ENCODE data around the gene ZNF280C. TPM values are rescaled to one million over a fixed set of nuclear protein-coding genes. Genes with fewer than 3 reads are reported as not detected.
A peak's percentile ranks its signal among the peaks of the same experiment; 100 is the strongest.

ZNF280C gene
- total RNA-seq, 4 donors from 2014 or later: 2.5 to 5.7 (median 3.7) TPM

DNA sequence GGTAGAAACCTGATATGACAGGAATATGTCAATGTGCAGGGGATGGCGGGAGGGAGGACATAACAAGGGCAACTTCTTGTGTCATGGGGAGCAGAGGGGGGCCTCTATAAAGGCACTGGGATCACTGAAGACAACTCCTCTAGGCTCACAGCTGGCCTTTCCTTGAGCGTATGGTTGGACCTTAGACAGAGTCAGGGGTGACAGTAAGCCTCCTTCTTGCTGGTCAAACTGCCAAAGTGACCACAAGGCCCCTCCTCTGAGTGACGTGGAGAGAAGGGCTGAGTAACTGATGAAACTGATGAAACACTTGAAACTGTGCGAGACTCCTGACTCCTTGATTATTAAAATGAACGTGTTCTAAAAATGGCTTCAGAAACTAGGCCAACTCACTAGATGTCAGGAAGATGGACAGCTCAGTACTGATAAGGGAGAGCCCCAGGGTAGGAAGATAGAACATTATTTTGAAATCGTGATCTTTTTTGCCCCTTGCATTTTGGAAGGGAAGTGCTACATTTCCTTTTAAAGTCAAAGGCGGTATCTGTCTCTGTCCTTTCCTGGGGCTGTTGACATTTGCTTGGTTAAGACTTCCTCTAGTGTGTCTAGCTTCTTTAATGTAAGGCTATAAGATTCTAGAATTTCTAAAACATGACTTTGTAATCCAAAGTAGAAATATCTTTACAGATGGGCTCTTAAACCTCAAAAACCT, 95.4 kb downstream of the ZNF280C start:
- peaks cover 0 to 37% (median 3%) of the 10 kb centered on the region in 3 donors for H3K4me1 ChIP-seq
- TF ChIP-seq POLR2A (IDR thresholded peaks at IDR 0.05): peak in 1 of 4 donors; percentile 49
- TF ChIP-seq, protein P1, sequence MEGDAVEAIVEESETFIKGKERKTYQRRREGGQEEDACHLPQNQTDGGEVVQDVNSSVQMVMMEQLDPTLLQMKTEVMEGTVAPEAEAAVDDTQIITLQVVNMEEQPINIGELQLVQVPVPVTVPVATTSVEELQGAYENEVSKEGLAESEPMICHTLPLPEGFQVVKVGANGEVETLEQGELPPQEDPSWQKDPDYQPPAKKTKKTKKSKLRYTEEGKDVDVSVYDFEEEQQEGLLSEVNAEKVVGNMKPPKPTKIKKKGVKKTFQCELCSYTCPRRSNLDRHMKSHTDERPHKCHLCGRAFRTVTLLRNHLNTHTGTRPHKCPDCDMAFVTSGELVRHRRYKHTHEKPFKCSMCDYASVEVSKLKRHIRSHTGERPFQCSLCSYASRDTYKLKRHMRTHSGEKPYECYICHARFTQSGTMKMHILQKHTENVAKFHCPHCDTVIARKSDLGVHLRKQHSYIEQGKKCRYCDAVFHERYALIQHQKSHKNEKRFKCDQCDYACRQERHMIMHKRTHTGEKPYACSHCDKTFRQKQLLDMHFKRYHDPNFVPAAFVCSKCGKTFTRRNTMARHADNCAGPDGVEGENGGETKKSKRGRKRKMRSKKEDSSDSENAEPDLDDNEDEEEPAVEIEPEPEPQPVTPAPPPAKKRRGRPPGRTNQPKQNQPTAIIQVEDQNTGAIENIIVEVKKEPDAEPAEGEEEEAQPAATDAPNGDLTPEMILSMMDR (IDR thresholded peaks at IDR 0.05): no peak
- H3K9me3 ChIP-seq: no peaks in the 10 kb centered on the region
- WGBS, 2 donors: 47 to 49% methylated on average over 7 of the region's 7 CpGs
- intact Hi-C loops (cut with DNase I): no loop called here
- peak overlapping the region in 3 of 4 donors; percentile 28 to 69 (median 62) for H3K27ac ChIP-seq
- no peak for DNase-seq
- peaks cover 0 to 21% (median 0%) of the 10 kb centered on the region in 4 donors for H3K27me3 ChIP-seq
- peak overlapping the region in 2 of 4 donors; percentile 39 to 49 for H3K4me3 ChIP-seq
- H3K36me3 ChIP-seq: no peaks in the 10 kb centered on the region

DNA sequence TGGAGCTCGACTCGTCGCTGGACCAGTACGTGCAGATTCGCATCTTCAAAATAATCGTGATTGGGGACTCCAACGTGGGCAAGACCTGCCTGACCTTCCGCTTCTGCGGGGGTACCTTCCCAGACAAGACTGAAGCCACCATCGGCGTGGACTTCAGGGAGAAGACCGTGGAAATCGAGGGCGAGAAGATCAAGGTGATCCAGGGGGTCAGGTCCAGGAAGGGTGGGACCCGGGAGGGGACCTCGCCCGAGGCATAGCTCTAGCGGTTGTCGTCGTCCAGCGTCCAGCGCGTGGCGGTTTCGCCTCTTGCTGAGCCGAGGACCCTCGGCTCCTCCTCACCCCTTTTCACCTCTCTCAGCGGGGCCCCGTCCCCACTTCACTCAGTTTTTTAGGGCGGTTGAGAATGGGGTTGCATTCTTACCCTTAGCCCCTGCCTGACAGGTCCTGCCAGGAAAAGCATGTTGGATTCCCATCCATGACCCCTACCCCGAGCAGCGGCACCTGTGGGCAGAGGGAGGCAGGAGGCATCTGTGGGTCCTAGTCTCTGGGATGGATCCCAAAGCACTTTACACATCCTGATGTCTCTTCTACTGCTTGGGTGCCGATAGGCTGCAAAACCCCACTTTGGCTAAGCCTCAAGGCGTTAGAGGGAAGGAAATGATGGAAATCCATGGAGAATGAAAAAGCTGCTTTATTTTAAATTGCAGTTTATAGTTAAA, 96.4 kb downstream of the ZNF280C start:
- WGBS, 2 donors: 47 to 60% methylated on average over 3 to 29 of the region's 34 CpGs
- no peak for TF ChIP-seq POLR2A (IDR thresholded peaks at IDR 0.05)
- TF ChIP-seq, protein P1 (IDR thresholded peaks at IDR 0.05): no peak
- peak overlapping the region; percentile 27 to 68 (median 44) for H3K4me3 ChIP-seq
- DNase-seq: no peak
- no peaks in the 10 kb centered on the region for H3K36me3 ChIP-seq
- no peaks in the 10 kb centered on the region for H3K9me3 ChIP-seq
- peak overlapping the region in 2 of 4 donors; percentile 3 to 69 for H3K27ac ChIP-seq
- intact Hi-C loops (cut with DNase I): no loop called here
- peaks cover 0 to 21% (median 0%) of the 10 kb centered on the region in 4 donors for H3K27me3 ChIP-seq
- H3K4me1 ChIP-seq: peaks cover 0 to 37% (median 3%) of the 10 kb centered on the region in 3 donors

DNA sequence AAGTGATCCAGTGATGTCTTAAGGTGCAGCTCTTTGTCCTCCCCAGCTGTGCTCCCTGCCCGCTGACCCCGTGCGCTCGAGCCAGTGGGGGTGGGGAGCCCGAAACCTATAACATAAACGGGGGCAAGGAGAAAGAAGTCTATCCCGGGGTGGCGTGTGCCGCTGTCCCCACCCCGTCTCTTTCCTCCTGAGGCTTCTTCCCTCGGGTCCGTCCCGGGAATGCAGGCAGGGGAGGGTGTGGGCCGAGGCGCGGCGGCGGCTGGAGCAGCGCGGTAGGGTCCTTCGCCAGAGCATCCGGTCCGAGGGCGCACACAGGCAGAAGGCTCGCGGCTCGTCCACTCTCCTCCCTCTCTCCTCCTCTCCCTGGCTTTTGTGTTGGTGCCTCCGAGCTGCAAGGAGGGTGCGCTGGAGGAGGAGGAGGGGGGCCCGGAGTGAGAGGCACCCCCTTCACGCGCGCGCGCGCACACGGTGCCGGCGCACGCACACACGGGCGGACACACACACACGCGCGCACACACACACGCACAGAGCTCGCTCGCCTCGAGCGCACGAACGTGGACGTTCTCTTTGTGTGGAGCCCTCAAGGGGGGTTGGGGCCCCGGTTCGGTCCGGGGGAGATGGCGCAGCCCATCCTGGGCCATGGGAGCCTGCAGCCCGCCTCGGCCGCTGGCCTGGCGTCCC, 97.1 kb downstream of the ZNF280C start, which contains the start of gene RAB33A:
TSS of gene RAB33A (plus strand) at position 517 of the 681 bp plus-strand sequence. CDS start at position 618, 101 bp downstream.
- intact Hi-C loops (cut with DNase I): no loop called here
- H3K36me3 ChIP-seq: no peaks in the 10 kb centered on the region
- peaks cover 0 to 42% (median 3%) of the 10 kb centered on the region in 3 donors for H3K4me1 ChIP-seq
- no peaks in the 10 kb centered on the region for H3K9me3 ChIP-seq
- DNase-seq: no peak
- WGBS, 2 donors: 50% methylated on average over 6 of the region's 61 CpGs; no CpG with 5 or more reads in 1 of the 2 donors
- H3K4me3 ChIP-seq: peak within 1 kb of the TSS; percentile 27 to 68 (median 44)
- peaks cover 0 to 21% (median 0%) of the 10 kb centered on the region in 4 donors for H3K27me3 ChIP-seq
- TF ChIP-seq POLR2A (IDR thresholded peaks at IDR 0.05): no peak
- TF ChIP-seq, protein P1 (IDR thresholded peaks at IDR 0.05): no peak
- H3K27ac ChIP-seq: peak within 1 kb of the TSS in 2 of 4 donors; percentile 62 to 69

DNA sequence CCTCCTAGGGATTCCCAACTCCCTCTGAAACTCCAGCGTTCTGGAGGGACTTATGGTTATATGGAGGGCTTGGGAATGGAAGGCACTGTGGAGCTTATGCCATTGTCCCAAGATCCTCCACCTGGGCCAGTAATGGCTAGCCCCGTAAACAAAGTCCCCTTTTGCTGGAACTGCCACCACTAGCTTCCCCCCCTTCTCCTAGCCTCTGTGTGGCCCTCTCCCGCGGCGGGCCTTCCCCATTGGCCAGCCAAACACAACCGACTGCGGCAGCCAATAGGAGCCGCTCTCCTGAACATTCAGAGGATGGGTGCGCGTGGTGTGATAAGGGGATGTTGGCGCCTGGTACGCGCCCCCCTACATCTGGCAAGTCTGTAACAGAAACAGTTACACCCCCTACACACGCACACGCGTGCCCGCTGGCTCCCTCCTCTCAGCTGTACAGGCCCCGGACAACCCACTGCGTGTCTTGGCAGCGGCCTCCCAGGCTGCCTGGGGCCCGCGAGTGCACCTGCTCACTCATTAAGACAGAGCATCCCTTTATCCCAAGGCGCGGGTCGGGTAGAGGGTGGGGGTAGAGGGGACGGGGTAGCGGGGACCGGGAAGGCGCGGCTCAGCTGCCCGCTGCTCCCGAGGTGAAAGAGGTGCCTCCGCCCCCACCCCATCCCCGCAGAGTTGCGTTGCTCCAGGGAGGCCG, 97.8 kb downstream of the ZNF280C start:
- no peak for TF ChIP-seq POLR2A (IDR thresholded peaks at IDR 0.05)
- TF ChIP-seq, protein P1 (IDR thresholded peaks at IDR 0.05): no peak
- Histone ChIP-seq H3K27me3 (peaks cover 0 to 21% (median 0%) of the 10 kb centered on the region in 4 donors), H3K27ac (peak overlapping the region in 2 of 4 donors; percentile 13 to 34), H3K4me1 (peaks cover 0 to 44% (median 3%) of the 10 kb centered on the region in 3 donors), H3K9me3 (no peaks in the 10 kb centered on the region), H3K4me3 (peak overlapping the region; percentile 27 to 68 (median 44)), H3K36me3 (no peaks in the 10 kb centered on the region)
- peak; percentile 3 for DNase-seq
- intact Hi-C loops (cut with DNase I): no loop called here
- WGBS, 2 donors: 0 to 41% methylated on average over 4 to 6 of the region's 36 CpGs
